Breast epithelium (tissue), 3 donors: Measurements from ENCODE around the gene GNG8.

Experiments used
- CTCF ChIP-seq, 3 donors: fragments of 450-650 bp; IDR thresholded peaks; one replicate each; pipeline ENCODE4 v1.5.1; 2016 to 2017; ENCODE audit warnings: antibody characterized with exemption in 3 of 3, mild to moderate bottlenecking in 3 of 3, moderate library complexity in 3 of 3
- POLR2A ChIP-seq: fragments of 450-650 bp; IDR thresholded peaks from one replicate; pipeline ENCODE4 v1.6.1; 2016; ENCODE audit warnings: antibody characterized with exemption, mild to moderate bottlenecking, moderate library complexity

GRCh38 chr19:46606019-46606418 lies 30.0 kb downstream of the GNG8 start:
- no peak for TF ChIP-seq CTCF (IDR thresholded peaks at IDR 0.05)
- no peak for TF ChIP-seq POLR2A
